ENCODE data around the gene GLT8D2. TPM values are rescaled to one million over a fixed set of nuclear protein-coding genes. Genes with fewer than 3 reads are reported as not detected.
"Not testable (repeated sequence)": the region's sequence is repeated elsewhere in the genome, so short reads cannot be mapped to it uniquely, and the experiment has no call there.

GLT8D2 gene
- total RNA-seq, 2 donors from 2014 or later: 0.16 to 0.25 TPM

DNA sequence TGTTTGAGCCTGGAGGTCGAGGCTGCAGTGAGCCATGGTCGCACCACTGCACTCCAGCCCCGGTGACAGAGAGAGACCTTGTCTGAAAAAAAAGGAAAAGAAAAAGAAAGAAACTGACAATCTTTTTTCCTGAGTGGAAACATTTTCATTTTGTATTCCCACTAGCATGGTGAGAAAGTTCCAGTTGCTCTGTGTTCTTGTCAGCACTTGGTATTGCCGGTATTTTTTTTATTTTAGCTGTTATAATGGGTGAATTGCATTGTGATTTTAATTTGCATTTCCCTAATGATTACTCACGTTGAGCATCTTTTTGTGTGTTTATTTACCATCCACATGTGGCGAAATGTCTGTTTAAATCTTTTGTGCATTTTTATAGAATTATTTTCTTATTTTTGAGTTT, 25.6 kb downstream of the GLT8D2 start:
- Mint-ChIP-seq H3K27ac (no peak overlapping the region), H3K36me3 (no peaks in the 10 kb centered on the region), H3K9me3 (no peaks in the 10 kb centered on the region)
- DNase-seq (ENCODE audit: low spot score in 2 of 2) (no peak), ATAC-seq (no peak)

DNA sequence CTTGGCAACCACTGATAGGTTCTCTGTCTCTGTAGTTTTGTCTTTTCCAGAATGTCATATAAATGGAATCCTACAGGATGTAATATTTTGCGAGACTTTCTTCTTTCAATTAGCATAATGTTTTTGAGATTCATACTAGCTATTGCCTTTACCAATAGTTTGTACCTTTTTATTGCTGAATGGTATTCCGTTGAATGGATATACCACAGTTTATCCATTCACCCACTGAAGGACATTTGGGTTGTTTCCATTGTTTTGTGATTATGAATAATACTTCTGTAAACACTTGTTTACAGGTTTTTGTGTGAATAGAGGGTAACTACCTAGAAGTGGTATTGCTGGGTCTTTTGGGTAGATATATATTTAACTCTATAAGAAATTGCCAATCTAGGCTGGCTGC, 26.3 kb downstream of the GLT8D2 start:
- Mint-ChIP-seq H3K36me3 (no peaks in the 10 kb centered on the region), H3K9me3 (no peaks in the 10 kb centered on the region), H3K27ac (no peak overlapping the region)
- DNase-seq (ENCODE audit: low spot score in 2 of 2) (no peak), ATAC-seq (no peak)

DNA sequence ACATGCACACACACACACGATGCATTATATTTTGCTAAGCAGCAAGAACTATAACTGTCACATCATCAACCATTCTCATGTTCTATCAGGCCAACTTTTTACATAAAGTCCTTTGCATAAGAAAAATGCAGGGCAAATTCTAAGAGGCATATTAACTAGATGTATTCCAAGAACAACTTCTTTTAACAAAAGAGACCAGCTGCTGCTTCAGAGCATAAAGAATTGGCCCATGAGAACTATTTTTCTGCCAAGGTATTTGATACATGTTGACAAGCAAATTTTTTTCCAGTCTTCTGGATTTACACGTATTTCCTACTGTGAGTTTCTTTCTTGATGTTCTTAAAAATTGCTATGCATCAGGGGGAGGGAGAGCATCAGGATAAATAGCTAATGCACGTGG, 27.2 kb downstream of the GLT8D2 start:
- DNase-seq (ENCODE audit: low spot score in 2 of 2) (no peak), ATAC-seq (no peak)
- H3K27ac Mint-ChIP-seq: no peak overlapping the region
- no peaks in the 10 kb centered on the region for H3K9me3 Mint-ChIP-seq
- H3K36me3 Mint-ChIP-seq: no peaks in the 10 kb centered on the region

DNA sequence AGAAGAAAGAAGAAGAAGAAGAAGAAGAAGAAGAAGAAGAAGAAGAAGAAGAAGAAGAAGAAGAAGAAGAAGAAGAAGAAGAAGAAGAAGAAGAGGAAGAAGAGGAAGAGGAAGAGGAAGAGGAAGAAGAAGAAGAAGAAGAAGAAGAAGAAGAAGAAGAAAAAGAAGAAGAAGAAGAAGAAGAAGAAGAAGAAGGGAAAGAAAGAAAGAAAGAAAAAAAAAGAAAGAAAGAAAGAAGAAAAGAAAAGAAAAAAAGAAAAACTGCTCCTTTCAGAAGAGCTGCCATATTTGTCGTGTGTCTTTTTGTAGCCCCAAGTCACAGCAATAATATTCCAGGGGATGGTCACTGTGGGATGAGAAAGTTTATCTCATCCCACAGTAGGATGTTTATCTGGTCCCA, 28.1 kb downstream of the GLT8D2 start:
- not testable (repeated sequence) for H3K27ac Mint-ChIP-seq; ATAC-seq; H3K36me3 Mint-ChIP-seq; H3K9me3 Mint-ChIP-seq; DNase-seq (ENCODE audit: low spot score in 2 of 2)

DNA sequence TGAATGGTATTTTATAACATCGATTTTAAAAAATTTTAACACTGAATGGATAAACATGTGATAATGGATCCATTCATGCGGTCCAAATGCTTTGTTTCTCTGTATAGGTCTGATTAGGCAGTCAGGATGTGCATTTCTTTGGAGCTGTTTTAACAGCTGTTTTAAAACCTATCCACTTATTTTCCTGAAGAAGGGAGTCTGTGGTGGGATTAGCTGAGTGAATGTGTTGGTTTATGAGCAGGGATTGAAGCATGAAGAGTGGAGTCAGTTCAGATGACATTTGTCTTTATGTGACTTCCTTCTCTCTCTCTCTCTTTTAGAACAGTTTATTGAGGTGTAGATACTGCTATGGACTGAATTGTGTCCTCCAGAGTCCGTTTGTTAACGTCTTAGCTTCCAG, 37.7 kb downstream of the GLT8D2 start:
- DNase-seq (ENCODE audit: low spot score in 2 of 2) (no peak), ATAC-seq (no peak)
- H3K9me3 Mint-ChIP-seq: no peaks in the 10 kb centered on the region
- no peaks in the 10 kb centered on the region for H3K36me3 Mint-ChIP-seq
- no peak overlapping the region for H3K27ac Mint-ChIP-seq

DNA sequence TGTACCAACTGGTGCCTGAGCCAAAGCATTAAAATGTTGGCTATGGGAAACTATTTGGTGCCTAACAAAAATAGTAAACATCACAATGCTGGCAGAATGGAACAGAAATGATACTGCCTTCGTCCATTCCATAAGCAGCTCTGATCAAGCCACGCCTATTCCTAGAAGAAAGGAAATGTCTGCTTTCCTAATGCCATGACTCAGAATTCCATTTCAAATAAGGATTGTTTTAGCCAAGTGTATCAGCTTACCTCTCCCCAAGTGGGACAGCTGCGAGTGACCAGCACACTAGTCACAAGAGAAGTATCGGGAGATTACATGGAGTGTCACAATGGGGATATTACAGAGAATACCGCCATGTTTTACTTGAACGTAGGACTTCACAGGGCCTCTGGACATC, 38.7 kb downstream of the GLT8D2 start:
- DNase-seq (ENCODE audit: low spot score in 2 of 2) (no peak), ATAC-seq (no peak)
- Mint-ChIP-seq H3K36me3 (no peaks in the 10 kb centered on the region), H3K9me3 (no peaks in the 10 kb centered on the region), H3K27ac (no peak overlapping the region)

DNA sequence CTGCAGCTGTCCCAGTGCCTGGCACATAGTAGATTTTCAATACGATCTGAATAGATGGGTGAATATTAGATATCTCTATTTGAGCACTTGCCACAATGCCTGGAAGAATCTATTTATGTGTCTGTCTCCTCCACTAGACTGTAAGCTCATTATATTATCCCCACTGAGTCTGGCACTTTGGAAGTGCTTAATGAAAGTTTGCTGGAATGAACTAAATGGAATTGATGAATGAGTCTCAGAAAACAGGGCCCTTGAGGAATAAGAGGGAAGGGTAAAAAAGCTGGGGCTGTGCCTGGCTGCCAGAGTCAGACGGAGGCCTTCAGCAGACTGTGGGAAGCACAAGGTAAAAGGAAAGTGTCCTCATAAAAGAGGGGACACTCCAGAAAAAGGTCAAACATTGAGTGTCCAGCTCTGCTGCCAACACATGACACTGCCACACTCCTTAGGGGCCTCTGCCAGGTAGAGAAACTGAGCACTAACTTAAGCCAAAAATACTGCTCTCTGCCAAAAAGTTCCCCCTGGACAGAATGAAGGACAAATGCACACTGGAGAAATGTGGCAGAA, 39.3 kb downstream of the GLT8D2 start:
- Mint-ChIP-seq H3K27ac (no peak overlapping the region), H3K9me3 (no peaks in the 10 kb centered on the region), H3K36me3 (no peaks in the 10 kb centered on the region)
- no peak for ATAC-seq
- no peak for DNase-seq (ENCODE audit: low spot score in 2 of 2)

DNA sequence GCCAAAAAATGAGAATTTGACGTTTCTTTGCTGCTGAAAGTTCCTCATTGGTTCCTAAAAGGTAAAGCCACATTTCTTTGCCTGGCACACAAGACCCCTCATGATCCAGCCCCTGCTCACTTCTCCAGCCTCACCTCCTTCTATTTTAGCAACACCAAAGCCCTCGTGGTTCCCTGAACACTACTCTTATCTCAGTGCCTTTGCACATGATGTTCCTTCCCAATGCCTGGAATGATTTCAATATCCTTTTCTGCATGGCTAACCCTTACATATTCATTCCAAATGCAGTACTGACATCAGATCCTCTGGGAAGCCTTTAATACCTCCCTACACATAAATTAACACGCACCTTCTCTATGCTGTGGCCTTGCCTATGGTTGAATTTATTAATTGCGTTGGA, 39.9 kb downstream of the GLT8D2 start:
- H3K9me3 Mint-ChIP-seq: no peaks in the 10 kb centered on the region
- DNase-seq (ENCODE audit: low spot score in 2 of 2) (no peak), ATAC-seq (no peak)
- H3K36me3 Mint-ChIP-seq: no peaks in the 10 kb centered on the region
- H3K27ac Mint-ChIP-seq: no peak overlapping the region

DNA sequence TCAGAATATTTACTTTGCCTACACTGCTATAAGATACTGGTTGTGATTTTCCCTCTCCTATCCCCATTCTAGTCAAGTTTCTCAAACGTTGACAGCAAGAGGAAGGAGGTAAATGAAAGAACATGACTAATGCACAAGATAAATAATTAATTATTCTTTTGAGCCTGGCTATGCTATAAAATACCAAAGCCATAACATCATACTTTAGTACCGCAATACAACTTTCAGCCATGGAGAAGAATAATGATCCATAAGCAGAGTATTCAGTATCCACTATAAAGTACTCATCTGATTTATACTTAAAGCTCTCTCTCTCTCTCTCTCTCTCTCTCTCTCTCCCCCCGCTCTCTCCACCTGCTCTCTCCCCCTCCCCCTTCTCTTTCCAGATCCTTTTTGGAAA, 43.1 kb downstream of the GLT8D2 start:
- ATAC-seq (no peak), DNase-seq (ENCODE audit: low spot score in 2 of 2) (no peak)
- Mint-ChIP-seq H3K36me3 (no peaks in the 10 kb centered on the region), H3K9me3 (no peaks in the 10 kb centered on the region), H3K27ac (no peak overlapping the region)

DNA sequence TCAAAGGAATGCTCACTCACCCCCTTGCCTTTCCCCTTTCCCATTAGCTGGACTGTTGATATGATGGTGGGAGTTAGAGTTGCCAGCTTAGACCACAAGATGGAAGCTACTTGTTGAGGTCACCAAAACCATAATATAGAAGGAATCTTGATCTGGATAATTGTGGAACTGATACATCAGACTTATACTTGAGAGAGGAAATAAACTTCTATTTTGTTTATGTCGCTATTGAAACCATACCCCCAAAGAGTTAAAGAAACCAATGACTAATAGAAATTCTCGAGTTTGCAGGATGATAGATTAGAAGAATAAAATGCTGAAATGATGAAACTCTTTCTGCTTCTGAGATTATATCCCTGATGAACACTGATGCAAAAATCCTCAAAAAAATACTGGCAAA, 46.4 kb downstream of the GLT8D2 start:
- no peak for ATAC-seq
- DNase-seq (ENCODE audit: low spot score in 2 of 2): no peak
- Mint-ChIP-seq H3K9me3 (no peaks in the 10 kb centered on the region), H3K36me3 (no peaks in the 10 kb centered on the region), H3K27ac (no peak overlapping the region)

DNA sequence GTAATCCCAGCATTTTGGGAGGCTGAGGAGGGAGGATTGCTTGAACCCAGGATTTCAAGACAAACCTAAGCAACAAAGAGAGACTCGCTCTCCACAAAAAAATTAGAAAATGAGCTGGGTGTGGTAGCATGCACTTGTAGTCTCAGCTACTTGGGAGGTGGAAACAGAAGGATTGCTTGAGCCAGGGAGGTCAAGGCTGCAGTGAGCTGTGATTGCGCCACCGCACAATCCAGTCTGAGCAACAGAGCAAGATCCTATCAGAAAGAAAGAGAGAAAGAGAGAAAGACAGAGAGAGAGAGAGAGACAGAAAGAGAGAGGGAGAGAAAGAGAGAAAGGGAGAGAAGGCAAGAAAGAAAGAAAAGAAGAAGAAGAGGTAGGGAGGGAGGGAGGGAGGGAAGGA, 47.3 kb downstream of the GLT8D2 start:
- DNase-seq (ENCODE audit: low spot score in 2 of 2) (no peak), ATAC-seq (no peak)
- Mint-ChIP-seq H3K27ac (no peak overlapping the region), H3K36me3 (no peaks in the 10 kb centered on the region), H3K9me3 (no peaks in the 10 kb centered on the region)

DNA sequence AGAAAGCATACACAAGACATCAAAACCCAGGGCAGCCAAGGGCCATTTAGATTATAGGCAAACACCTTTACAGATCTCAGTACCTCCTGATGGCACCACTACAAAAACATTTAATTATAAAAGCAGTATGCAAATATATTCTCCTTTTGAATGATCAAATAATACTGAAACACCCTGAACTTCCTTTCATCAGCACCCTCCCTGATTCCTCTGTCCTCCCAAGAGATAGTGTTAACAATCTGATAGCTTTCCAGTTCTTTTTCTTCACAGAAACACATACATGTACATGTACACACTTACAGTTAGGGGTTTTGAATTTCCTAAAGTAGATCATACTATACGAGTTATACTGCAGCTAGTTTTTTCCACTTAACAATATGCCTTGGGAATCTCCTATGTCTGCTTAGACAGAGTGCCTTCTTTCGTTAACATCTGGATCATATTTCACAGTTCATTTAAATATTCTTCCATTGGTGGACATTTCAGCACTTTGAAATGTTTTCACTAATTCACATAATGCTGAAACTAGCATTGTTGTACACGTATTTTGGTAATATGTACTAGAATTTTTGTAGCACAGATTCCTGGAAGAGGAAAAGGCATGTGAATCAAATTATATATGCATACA, 49.1 kb downstream of the GLT8D2 start:
- ATAC-seq: no peak
- no peak overlapping the region for H3K27ac Mint-ChIP-seq
- no peaks in the 10 kb centered on the region for H3K9me3 Mint-ChIP-seq

DNA sequence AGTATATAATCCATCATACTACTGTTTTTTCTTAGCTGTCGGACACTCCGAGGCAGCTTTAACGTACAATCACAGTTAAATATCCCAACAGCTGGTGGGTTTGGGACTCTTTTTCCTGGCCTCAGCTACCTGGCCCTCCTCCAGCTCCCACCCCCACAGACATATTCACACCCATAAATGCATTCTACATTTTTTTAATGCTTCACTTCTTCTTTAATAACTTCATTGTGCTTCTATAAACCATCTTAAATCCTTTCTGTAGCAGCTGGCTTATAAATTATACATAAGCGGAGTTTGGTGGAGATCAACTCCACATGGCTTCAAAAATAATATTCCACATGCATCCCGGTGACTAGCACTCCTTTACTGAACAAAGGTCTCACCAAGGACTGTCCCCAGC, 51.0 kb downstream of the GLT8D2 start:
- DNase-seq (ENCODE audit: low spot score in 2 of 2) (no peak), ATAC-seq (no peak)
- Mint-ChIP-seq H3K9me3 (no peaks in the 10 kb centered on the region), H3K27ac (no peak overlapping the region), H3K36me3 (no peaks in the 10 kb centered on the region)

More for the DNA sequence above, 49.1 kb downstream of the GLT8D2 start:
- DNase-seq (ENCODE audit: low spot score in 2 of 2): no peak
- H3K36me3 Mint-ChIP-seq: no peaks in the 10 kb centered on the region

DNA sequence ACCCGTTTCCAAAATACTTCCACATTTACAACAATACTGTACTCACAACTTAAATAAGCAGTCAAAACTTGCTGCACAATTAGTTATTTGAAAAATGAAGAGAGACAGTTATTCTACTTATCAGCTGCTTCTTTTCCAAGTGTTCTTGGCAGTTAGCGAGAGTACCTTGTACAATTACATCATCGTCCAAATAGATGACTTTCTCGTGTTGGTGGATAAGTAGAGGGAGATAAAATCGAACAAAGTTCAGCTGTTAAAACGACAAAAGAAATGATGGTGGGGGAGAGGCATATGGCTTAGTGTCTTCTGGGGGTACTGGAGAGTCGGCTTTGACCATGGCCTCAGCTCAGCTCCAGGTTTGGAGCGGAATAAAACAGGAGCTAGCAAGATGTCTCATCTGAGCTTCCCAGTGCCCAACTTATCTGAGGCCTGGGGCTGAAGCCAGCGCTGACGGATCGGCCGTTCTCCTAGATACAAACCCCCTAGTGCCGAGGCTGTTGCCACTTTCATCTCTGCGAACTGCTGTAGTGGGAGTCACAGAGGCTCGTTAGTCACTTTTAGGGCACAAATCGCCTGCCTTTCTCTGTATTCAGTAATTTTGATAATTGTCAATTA, 52.6 kb downstream of the GLT8D2 start:
- DNase-seq (ENCODE audit: low spot score in 2 of 2) (no peak), ATAC-seq (no peak)
- H3K27ac Mint-ChIP-seq: no peak overlapping the region
- H3K36me3 Mint-ChIP-seq: no peaks in the 10 kb centered on the region
- H3K9me3 Mint-ChIP-seq: no peaks in the 10 kb centered on the region

DNA sequence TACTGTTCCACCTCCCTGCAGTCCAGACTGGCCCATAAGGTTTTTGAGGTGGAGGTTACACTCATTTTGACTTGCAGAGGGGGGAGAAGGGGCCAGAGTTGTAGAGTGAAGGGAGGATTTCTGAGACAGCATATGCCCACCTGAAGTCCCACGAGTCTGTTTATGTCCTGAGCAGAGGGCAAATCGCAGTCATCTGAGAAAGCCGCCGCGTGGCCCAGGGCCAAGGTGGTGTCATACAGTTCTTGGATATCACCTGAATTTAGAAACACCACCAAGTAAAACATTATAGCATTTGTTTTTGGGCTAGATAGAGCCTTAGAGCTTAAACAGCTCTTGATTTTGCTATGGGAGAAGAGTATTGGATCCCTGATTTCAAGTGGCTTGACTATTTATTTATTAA, 53.4 kb downstream of the GLT8D2 start:
- Mint-ChIP-seq H3K36me3 (no peaks in the 10 kb centered on the region), H3K27ac (no peak overlapping the region), H3K9me3 (no peaks in the 10 kb centered on the region)
- ATAC-seq: no peak
- no peak for DNase-seq (ENCODE audit: low spot score in 2 of 2)

DNA sequence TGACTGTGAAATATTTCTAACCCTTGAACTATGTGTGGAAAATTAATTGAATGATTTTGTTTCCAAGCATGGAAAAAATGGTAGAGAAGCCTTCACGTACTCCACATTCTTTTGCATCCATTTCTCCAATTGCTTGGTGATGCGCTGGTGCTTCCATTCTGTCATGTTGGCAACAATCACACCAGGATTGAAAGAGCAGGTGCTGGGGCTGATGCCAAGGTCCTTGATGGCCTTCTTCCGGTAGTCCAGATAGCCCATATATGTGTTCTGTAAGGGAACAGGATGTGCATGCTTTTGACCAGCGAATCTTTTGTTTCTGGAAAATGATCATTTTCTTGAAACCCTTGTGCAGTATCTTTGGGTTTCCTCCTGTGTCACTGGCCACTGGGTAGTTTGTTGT, 55.8 kb downstream of the GLT8D2 start:
- Mint-ChIP-seq H3K27ac (no peak overlapping the region), H3K36me3 (no peaks in the 10 kb centered on the region), H3K9me3 (no peaks in the 10 kb centered on the region)
- ATAC-seq (no peak), DNase-seq (ENCODE audit: low spot score in 2 of 2) (no peak)

DNA sequence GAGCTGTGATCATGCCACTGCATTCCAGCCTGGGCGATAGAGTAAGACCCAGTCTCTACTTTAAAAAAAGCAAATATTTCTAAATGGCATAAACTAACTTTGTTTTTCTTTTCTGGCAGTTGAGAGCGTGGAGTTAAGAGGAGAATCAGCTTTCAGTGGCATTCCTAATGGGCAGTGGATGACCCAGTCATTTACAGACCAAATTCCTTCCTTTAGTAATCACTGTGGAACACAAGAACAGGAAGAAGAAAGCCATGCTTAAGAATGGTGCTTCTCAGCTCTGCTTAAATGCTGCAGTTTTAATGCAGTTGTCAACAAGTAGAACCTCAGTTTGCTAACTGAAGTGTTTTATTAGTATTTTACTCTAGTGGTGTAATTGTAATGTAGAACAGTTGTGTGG, 63.2 kb downstream of the GLT8D2 start:
- DNase-seq (ENCODE audit: low spot score in 2 of 2) (no peak), ATAC-seq (no peak)
- no peaks in the 10 kb centered on the region for H3K9me3 Mint-ChIP-seq
- peak overlapping the region in 1 of 2 donors; percentile 36 for H3K27ac Mint-ChIP-seq
- no peaks in the 10 kb centered on the region for H3K36me3 Mint-ChIP-seq

DNA sequence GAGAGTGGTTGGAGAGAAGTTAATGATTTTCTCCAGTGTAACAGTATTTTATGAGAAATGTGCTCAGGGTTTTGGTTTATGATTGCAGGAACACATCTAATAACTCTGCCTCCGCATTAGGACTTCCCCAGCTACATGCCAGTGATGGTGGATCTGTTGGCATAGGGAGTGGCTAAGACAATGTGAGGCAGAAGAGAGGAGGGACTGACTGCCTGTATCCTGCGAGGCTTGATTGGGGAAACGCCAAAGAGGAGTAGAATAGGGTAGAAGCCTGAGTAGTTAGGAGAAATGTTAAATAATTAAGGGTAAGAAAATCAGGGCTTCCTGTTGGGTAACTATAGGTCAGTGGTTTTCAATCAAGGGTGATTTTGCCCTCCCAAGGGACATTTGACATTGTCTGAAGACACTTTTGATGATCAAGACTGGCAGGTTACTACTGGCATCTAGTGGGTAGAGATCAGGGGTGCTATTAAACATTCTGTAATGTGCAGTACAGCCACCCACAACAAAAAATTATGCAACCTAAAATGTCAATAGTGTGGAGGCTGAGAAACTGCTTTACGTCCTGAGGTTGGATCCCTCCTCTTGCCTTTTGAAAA, 71.5 kb downstream of the GLT8D2 start:
- H3K27ac Mint-ChIP-seq: peak overlapping the region; percentile 44 to 91
- no peaks in the 10 kb centered on the region for H3K9me3 Mint-ChIP-seq
- ATAC-seq (no peak), DNase-seq (ENCODE audit: low spot score in 2 of 2) (no peak)
- H3K36me3 Mint-ChIP-seq: peaks cover 13 to 22% of the 10 kb centered on the region in 2 donors
